HL-60/S4 treated with retinoic acid at 250 ng/mL for 4 days and 3 days (cell line): Measurements from ENCODE around the gene APCS.

Experiments used
- in situ Hi-C: fragments of 300-500 bp; cut with MboI; formaldehyde crosslinking; loops from 2 replicates; pipeline ENCODE4 v1.7.0; 2022; ENCODE audit warnings: low sequenced_read_pairs

The APCS gene, protein sequence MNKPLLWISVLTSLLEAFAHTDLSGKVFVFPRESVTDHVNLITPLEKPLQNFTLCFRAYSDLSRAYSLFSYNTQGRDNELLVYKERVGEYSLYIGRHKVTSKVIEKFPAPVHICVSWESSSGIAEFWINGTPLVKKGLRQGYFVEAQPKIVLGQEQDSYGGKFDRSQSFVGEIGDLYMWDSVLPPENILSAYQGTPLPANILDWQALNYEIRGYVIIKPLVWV

DNA sequence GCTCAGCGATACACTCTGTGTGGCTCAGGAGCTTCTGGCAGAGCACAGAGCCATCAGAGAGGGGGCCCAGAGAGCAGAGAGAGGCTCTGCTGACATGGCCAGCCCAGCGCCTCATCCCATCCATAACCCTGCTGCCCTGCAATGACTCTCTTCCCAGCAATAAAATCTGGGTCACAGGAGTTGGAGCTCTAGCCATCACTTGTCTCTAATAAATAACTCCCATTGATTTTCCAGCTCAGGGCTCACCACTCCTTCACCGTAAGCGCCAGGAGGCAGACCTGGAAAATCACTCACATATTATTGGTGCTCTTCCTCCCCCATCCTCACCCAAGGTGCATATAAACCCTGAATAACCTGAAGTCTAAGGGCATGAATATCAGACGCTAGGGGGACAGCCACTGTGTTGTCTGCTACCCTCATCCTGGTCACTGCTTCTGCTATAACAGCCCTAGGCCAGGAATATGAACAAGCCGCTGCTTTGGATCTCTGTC is at the start of gene APCS:
Gene APCS (plus strand): TSS at position 366 of the 491 bp plus-strand sequence. CDS start 96 bp downstream, at position 462.
- in situ Hi-C loops = no loop called here

DNA sequence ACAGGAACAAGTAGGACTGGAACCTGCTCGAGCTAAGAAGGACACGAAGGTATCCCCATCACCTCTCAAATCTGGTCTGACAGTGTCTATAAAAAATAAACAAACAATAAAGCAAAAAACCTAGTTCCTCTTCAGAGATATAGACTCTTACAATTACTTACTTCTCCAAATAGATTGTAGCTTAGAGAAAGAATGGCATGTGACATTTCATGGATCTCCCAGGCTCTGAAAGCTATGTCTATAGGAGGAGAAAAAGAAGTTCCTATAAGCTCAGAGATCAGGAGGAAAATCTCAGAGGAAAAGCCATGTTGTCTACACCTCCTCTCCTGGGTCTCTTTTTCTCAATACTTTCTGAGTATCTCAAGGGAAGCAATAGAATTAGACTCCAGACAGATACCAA is 39.5 kb upstream of the APCS start:
- in situ Hi-C loops = no loop called here

DNA sequence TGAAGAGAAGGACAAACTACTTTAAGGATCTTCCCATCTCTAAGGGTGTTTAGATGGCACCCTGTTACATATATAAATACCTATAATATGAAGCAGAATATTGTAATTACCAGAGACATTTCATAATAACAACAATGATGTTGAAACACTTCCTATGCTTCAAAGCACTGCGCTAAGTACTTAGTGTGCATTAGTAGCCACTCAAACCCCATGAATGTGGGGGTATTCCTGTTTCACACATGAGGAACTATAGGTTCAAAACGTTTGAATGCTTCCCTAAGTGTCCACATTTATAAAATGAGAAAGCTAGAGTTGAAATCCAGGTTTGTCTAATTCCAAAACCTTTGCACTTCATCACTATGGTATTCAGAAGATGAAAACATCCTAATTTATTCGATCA is 33.4 kb upstream of the APCS start:
- in situ Hi-C loops = no loop called here

DNA sequence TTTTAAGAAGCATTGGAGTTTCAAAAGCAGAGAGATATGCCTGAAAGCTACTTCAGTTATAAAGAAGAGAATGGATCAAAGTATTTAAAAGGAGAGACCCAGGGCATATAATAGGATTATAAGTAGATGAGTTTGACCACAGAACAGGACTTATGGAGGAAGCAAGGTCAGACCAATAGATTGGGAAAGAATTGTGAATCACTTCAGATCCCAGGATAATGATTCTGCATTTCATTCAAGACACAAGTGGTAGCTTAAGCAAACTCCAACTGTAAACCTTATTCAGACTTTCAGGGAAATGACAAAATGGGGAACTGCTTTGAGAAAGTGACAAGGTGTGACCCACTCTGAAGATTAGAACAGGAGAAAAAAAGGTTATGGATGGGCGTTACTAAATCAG is 32.9 kb upstream of the APCS start:
- in situ Hi-C loops = no loop called here

DNA sequence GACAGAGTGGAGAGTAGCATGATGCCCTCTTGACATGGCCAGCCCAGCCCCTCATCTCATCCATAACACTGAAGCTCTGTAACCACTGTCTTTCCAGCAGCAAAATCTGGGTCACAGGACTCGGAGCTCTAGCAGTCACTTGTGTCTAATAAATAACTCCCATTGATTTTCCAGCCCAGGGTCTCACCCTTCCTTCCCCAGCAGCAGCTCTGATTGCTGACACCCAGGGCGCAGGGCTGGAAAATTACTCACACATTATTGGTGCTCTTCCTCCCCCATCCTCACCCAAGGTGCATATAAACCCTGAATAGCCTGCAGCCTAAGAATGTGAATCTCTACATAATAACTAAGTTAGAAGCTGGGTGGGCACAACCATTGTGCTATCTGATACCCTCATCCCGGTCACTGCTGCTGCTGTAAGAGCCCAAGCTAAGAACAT is 30.7 kb upstream of the APCS start:
- in situ Hi-C loops = no loop called here

DNA sequence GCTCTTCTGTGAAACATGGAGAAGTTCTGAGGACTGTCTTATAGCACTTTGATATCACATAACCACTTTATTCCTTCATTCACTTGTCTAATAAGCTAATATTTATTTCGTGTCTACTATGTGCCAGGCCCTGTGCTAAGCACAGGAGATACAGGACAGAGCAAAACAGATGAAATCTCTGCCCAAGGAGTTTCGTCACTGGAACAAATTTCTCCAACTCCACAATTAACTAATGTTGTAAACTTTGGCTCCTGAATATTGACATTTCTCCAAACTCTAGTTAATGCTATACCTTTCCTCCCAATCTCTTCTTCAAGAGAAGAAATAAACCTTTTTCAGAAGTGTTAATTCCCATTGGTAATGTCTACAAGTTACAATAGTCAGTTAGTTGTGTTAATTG is 27.0 kb upstream of the APCS start:
- in situ Hi-C loops = no loop called here

DNA sequence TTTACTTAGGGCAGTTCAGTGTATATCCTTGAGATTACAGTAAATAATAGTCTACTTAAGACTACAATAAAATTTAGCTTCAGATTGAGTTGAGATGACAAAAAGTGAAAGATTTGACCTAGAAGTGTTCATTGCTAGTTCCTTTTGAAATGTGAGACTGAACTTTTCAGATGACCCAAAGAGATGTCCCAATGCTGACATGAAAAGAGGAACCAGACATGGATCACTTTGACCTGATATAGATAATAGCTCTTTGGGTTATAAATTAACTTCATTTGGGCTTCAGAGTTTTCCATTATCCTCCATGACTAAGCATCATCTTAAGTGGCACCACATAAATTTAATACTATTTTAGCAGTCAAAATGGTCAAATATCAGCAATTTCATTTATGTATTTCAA is 26.1 kb upstream of the APCS start:
- in situ Hi-C loops = no loop called here

DNA sequence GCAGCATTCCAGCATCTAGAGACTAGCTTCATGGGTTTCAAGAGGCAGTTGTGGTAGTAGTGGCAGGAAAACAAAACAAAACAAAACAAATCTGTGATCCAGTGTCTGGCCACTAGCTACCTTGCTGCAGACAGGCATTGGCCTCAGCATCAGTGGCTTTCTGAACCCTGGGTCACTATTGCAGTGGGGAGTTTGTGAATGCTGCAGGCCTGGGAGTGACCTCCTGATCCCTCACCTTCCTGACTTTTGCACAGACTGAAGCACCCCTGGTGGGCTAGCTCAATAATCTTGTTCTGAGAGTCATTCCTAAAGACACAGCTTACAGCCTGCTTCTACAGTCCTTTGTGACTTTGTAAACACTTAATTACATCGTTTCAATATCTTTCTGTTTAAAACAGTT is 24.9 kb upstream of the APCS start:
- in situ Hi-C loops = no loop called here

DNA sequence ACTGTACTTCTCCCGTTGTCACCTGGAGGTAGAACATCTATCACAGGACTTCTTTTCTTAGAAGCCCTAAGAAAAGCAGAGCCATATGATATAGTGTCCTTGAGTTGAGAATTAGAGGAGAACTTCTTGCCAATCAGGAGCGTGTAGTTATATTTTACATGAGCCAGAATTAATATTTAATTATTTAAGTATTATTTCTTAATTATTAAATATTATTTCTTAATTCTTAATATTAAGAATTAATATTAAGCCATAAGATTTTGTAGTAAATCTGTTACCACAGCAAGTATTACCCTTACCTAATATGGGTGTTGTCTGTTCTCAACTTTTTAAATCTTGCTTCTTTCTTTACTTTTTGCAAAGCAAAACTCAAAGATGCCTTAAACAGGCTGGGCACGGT is 10.2 kb upstream of the APCS start:
- in situ Hi-C loops = no loop called here

DNA sequence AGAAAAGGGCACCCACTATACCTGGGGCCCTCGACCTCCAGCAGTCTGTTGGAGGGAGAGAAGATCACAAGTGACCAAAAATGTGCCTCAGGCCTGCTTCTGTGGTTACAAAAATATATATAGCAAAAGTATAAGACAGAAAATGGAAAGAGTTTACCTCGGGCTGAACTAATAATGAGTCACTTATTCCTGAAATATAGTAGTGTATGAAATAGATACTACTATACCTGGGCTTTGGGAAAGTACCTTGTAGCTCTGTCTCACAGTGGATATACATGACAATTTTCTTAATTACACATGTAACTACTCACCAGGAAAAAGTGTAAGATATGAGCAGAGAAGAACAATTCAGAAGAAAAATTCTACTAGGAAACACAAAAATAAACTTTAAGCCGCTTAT is 7.3 kb upstream of the APCS start:
- in situ Hi-C loops = no loop called here

DNA sequence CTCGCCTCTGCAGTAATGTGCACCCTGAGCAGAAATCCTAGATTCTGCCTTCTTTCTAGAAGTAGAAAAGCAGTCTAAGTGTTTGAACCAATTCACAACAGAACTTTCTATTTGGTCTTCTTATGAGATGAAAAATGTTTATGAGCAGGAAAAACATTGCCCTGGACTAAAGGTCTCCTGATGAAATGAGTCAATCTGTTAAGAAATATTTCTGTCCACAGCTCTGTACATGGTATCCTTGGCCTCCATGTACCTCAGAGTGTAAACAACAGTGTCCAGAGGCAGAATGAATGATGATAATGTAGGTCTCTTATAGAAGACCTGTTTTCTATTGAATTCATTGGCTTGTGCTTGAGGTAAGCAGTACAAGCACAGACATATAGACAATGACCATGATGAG is 6.2 kb upstream of the APCS start:
- in situ Hi-C loops = no loop called here

DNA sequence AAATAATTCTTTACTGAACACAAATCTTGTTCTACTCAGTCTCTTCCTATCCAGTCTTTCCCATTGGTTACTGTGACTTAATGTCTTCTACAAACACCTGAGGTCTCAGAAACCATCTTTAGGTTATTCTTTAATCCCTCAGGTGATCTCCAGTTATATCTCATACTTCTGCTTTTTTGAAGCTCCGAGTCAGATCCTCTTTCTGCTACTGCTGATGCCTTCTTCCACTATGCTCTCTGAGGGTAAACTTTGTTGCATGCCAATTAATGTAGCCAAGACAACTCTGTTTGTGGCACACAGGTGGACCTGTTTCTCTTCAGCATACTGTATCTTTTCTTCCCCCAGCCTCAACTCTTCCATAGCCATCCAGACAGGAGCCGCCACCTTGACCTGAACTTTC is 3.1 kb upstream of the APCS start:
- in situ Hi-C loops = no loop called here

DNA sequence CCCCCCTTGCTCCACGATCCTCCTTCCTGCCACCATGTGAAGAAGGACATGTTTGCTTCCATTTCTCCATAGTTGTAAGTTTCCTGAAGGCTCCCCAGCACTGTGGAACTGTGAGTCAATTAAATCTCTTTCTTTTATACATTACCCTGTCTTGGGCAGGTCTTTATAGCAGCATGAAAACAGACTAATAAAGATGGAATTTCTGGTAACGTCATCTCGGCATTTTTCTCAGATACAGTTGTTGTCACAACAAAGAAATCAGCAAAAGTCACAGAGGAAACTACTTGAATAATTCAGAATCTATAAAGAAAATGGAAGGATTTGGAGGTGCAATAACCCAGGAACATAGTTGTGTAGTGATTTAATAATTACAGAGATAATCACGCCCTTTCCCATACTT is 4.4 kb downstream of the APCS start:
- in situ Hi-C loops = no loop called here

DNA sequence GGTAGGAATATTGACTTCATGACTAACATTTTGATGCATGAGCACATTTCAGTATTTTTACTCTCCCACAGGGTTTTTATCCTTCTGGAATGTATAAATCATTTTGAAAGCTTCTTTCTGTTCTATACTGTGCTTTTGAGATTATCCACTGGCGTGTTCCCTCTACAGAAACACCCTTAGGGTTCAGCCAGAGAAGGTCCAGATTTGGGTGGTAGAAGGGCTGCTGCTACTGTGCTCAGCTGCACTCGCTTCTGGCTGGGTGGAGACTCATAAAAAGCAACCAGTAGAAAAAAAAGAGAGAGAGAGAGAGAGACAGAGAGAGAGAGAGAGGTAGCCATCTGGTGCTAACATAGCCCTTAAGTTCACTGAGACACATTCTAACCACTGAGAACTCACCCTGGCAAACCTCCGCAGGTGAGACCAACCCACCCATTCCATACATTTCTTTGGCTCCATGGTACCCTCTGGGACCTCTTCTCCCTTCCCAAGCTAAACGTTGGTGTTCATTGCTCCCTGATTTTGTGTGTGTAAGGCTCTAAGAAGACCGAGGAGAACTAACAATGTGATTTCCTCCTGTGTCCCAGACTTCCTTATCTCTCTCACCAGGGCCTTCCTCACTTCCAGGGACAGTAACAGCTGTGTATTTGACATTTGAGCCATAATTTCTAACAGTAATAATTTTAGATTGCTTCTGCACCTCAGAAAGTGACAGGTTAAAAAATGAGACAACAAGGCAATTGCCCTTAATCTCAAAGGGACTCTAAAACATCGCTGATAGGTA is 7.2 kb downstream of the APCS start:
- in situ Hi-C loops = no loop called here

DNA sequence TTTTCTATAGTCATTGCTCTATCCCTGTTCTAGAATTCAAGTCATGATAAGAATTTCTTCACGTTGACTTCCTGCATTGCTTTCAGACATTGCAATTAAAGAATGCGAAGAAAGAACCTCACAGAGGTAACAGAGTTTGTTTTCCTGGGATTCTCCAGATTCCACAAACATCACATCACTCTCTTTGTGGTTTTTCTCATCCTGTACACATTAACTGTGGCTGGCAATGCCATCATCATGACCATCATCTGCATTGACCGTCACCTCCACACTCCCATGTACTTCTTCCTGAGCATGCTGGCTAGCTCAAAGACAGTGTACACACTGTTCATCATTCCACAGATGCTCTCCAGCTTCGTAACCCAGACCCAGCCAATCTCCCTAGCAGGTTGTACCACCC is 10.6 kb downstream of the APCS start:
- in situ Hi-C loops = no loop called here

DNA sequence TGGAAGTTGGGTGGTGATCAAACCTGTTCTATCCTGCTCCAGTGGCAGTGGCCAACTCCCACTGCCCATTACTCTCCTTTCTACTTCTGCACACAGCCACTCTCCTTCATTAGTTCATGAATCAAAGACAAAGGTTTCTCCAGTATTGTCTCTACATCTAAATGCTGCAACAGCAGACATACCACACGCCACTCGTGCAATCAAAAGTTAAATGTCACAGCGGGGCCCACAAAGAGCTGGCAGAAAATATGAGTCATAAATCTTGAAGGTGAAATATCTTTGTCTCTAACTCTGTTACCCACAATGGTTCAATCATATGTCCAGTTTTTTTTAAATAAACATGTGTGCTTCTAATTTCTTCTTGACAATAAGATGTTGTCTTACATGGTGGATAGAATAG is 13.3 kb downstream of the APCS start:
- in situ Hi-C loops = no loop called here

DNA sequence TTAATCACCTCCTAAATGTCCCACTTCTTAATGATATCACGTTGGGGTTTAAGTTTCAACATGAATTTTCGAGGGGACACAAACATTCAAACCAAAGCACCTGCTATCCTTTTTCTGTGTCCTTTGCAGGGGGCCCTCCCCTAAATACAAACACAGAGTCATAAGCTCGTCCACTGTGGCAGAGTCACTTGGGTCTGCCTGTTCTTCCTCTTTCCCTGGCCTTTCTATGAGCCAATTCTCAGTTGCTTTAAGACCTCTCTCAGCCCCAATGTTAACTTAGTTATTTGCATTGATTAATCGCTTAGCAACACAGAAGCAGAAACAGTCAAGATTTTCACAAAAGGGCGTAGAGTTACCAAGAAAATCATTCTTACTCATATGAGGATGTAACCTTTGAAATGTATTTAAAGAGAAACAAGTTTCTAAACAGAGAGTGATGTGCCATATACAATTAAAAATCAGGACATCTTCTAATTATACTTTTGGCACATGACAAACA is 14.9 kb downstream of the APCS start:
- in situ Hi-C loops = no loop called here

DNA sequence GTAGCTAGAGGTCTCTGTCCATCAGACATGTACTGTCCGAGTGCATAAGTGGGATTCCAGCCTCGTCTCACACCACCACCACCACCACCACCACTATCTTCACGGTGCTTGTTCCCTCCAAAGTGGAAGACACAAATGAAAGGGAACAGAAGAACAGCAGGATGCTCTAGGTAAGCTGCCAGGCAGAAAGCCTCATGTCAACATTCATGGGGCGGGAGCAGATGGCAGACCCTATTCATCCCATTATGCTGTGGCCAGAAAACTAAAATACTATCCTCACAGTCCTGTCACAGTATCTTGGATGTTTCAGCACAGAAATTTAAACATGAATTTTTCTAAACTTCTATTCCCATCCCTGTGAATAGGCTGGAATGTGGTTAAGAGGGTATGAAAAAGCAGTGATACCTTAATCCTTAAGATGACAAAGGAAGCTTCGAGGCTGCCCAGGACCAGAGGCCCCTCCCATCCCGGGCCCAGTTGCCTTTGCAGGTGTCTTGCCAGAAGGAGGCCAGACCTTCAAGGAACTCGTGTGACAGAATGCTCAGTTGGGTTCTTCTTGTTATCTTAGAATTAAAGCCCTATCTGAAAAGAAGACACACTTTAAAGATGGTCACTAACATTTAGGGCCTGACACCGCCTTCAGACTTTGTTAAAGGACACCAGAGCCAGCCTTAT is 24.7 kb downstream of the APCS start:
- in situ Hi-C loops = no loop called here

DNA sequence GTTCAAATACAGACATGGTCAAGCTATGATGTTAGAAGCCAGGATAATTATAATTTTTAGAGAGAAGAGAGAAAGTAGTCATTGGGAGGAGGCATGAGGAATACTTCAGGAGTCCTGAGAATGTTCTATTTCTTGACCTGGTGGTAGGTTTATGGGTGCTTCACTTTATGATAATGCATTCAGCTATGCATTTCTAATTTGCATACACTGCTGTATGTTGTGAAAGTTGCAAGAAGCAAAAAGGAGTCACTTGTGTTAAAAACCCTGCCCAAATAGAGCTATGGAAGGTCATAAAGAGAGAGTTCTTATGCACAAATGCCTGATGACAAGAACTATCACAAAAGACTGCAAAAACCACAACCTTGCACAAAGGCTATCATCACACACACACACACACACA is 45.3 kb downstream of the APCS start:
- in situ Hi-C loops = no loop called here
